GM19023 (cell line): Measurements from ENCODE around the gene COG3.

ENCODE experiments used
- ATAC-seq: cut with Tn5 transposase; IDR thresholded peaks from one replicate; pipeline ENCODE4 v1.9.1; 2021; ENCODE audit warnings: mild to moderate bottlenecking, moderate library complexity; ENCODE audit not compliant: unreplicated experiment

The COG3 gene

GRCh38 chr13:45500492-45501174 lies 35.9 kb downstream of the COG3 start:
- no peak for ATAC-seq

GRCh38 chr13:45501175-45501526 lies 36.4 kb downstream of the COG3 start:
- no peak for ATAC-seq

GRCh38 chr13:45503658-45504057 lies 38.9 kb downstream of the COG3 start:
- no peak for ATAC-seq

- no peak for ATAC-seq
Measured at GRCh38 chr13:45506811-45507210, 42.1 kb downstream of the COG3 start.

- no peak for ATAC-seq
Measured at GRCh38 chr13:45508776-45509175, 44.0 kb downstream of the COG3 start.

GRCh38 chr13:45510672-45511071 lies 45.9 kb downstream of the COG3 start:
- ATAC-seq: no peak

- ATAC-seq: no peak
Measured at GRCh38 chr13:45511310-45512097, 46.8 kb downstream of the COG3 start.

- no peak for ATAC-seq
Measured at GRCh38 chr13:45512098-45512496, 47.4 kb downstream of the COG3 start.

- ATAC-seq: no peak
Measured at GRCh38 chr13:45516757-45517156, 52.0 kb downstream of the COG3 start.

GRCh38 chr13:45518525-45519245 lies 53.9 kb downstream of the COG3 start:
- no peak for ATAC-seq

GRCh38 chr13:45519493-45519892 lies 54.8 kb downstream of the COG3 start:
- no peak for ATAC-seq

- no peak for ATAC-seq
Measured at GRCh38 chr13:45521297-45521696, 56.6 kb downstream of the COG3 start.

- no peak for ATAC-seq
Measured at GRCh38 chr13:45522571-45522970, 57.8 kb downstream of the COG3 start.

GRCh38 chr13:45527699-45528462 lies 63.1 kb downstream of the COG3 start:
- ATAC-seq: no peak

- ATAC-seq: no peak
Measured at GRCh38 chr13:45529758-45530157, 65.0 kb downstream of the COG3 start.

- no peak for ATAC-seq
Measured at GRCh38 chr13:45534604-45535003, 69.9 kb downstream of the COG3 start.

- ATAC-seq: no peak
Measured at GRCh38 chr13:45536224-45536623, 71.5 kb downstream of the COG3 start.

- no peak for ATAC-seq
Measured at GRCh38 chr13:45537516-45537915, 72.8 kb downstream of the COG3 start.

- ATAC-seq: no peak
Measured at GRCh38 chr13:45538382-45538781, 73.6 kb downstream of the COG3 start.

- ATAC-seq: no peak
Measured at GRCh38 chr13:45540195-45540594, 75.5 kb downstream of the COG3 start.

- ATAC-seq: no peak
Measured at GRCh38 chr13:45540864-45541263, 76.1 kb downstream of the COG3 start.
